VCaP (cell line): Measurements from ENCODE around the gene EFCAB6.

Source experiments
- H3K27ac ChIP-seq: fragments of 450-650 bp; 2 replicates; pipeline ENCODE4 v1.5.1; 2017
- CTCF ChIP-seq: fragments of 450-650 bp; conservative IDR thresholded peaks from 2 replicates; pipeline ENCODE4 v1.5.1; 2017; ENCODE audit warnings: mild to moderate bottlenecking, moderate library complexity

EFCAB6 gene

GRCh38 chr22:43540529-43540923, 271.6 kb downstream of the EFCAB6 start:
- TF ChIP-seq CTCF = no peak

GRCh38 chr22:43539572-43540528, 272.3 kb downstream of the EFCAB6 start:
- no peak for TF ChIP-seq CTCF
- no peak overlapping the region for H3K27ac ChIP-seq

More at GRCh38 chr22:43540529-43540923, 271.6 kb downstream of the EFCAB6 start:
- no peak overlapping the region for H3K27ac ChIP-seq

GRCh38 chr22:43537019-43537585, 275.0 kb downstream of the EFCAB6 start:
- H3K27ac ChIP-seq = no peak overlapping the region
- peak; percentile 69 for TF ChIP-seq CTCF

GRCh38 chr22:43535741-43536140, 276.4 kb downstream of the EFCAB6 start:
- TF ChIP-seq CTCF = no peak
- H3K27ac ChIP-seq = no peak overlapping the region

GRCh38 chr22:43535336-43535735, 276.8 kb downstream of the EFCAB6 start:
- H3K27ac ChIP-seq = no peak overlapping the region
- TF ChIP-seq CTCF = no peak

- TF ChIP-seq CTCF = no peak
- no peak overlapping the region for H3K27ac ChIP-seq
These were observed 277.2 kb downstream of the EFCAB6 start for GRCh38 chr22:43534916-43535315.

- TF ChIP-seq CTCF = no peak
These were observed 278.3 kb downstream of the EFCAB6 start for GRCh38 chr22:43533656-43534428.

More at GRCh38 chr22:43533656-43534428, 278.3 kb downstream of the EFCAB6 start:
- no peak overlapping the region for H3K27ac ChIP-seq
